ENCODE data around the gene FAM83G.
A peak's percentile ranks its signal among the peaks of the same experiment; 100 is the strongest.
"Not testable (repeated sequence)": the region's sequence is repeated elsewhere in the genome, so short reads cannot be mapped to it uniquely, and the experiment has no call there.

FAM83G gene

DNA sequence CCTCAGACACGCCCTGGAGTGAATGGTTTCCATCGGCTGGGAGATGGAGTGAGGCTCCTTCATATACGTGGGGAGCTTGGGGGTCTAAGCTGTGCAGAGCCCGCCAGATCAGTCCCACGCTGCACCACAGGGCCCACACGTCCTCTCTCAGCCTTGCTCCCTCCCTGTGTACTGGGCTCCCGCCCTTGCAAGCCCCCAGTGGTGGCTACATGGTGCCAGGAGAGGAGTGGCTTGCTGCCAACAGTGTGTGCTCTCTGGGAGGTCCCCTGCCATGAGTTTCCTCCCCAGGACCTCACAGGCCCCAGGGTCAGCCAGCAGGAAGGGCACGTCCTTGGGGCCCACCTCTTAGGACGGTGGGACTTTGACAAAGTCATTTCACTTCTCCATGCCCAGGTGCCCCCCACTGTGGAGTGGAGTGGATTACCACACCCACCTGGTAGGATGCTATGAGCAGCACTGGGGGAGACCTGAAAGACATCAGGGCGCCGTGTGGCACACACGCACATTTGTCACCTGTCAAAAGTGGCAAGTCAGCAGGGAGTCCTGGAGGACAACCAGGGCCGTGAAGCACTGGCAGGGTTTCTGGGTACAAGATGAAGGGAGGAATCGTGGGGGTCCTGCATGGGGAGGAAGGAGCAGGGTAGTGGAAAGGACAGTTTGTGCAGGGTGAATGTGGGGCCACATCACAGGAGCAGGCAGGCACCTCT is 38.9 kb downstream of the FAM83G start:
- DNase-seq, result no peak

DNA sequence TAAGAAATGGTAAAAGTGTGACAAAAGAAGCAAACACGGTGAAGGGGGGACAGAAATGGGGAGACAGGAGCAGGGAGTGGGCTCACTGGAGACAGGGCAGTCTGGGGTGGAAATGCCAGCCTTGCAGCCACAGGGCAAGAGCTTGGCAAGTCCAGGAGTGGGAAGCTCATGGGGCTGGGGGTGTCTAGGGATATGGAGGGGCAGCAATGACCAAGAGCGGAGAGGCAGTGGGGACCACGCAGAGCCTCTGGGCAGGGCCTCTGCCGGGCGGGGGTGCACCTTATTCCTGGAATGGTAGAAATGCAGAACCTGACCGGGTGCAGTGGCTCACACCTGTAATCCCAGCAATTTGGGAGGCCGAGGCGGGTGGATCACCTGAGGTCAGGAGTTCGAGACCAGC is 40.0 kb downstream of the FAM83G start:
- DNase-seq, result no peak

DNA sequence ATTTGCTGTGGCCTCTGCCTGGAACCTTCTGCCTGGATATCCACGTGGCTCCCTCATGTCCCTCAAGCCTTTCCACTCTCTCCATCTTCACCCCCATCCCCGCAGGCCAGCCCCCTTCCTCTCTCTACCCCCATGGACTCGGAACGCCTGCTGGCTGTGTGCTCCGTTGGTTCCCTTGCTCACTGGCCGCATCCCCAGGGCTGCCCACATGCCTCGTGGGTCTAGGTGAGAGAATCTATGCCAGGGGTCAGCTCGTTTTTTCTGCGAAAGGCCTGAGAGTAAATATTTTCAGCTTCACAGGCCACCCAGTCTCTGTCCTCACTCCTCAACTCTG is 40.6 kb downstream of the FAM83G start:
- DNase-seq, result no peak

DNA sequence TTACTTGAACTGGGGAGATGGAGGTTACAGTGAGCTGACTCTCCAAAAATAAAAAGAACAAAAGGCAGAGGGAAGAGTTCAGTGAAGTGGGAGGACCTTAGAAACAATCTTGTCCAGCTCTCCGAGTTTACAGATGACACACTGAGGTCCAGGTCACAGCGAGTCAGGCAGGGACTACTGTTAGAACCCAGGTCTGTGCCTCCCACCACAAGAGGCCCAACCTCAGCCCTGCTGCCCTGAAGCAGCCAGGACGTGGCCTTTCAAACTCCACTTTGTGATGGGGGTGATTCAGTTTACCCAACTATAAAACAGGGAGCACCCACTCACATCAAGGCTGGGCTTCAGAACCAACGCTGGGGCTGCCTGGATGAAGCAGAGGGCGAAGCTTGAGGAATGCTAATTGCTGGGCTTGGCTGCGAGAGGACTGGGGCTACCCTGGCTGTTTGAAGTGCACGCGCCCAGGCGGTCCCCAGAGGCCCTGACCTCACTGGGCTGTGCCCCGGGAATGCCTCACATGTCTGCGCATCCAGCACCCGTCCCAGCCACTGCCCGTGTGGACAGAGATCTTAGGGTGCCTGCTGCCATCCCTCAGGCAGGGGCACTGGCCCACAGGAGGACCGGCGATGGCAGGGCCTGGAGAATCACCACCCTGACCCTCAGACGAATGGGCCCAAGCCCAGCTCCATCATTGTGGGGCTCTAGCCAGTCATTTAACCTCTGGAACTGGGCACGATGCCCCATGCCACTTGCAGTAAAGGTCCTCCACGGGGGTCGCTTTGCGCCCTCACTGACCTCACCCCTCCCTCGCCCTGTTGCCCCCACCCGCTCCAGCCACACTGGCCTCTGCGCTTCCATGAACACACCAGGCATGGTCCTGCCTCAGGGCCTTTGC is 41.2 kb downstream of the FAM83G start:
- DNase-seq, result no peak

DNA sequence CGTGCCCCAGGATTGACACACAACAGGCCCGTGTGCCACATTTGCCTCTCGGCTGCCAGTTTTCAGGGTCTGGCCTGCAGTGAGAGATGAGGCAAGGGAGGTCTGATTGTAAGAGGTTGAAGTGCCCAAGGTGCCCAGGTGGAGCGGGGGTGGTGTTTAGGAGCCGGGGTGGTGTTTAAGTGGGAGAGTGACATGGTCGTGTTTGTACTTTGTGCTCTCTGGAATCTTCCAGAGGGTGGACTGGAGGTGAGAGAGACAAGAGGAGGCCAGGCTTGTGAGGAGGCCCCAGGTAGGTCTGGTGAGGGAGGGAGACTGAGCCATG is 42.1 kb downstream of the FAM83G start:
- no peak for DNase-seq

DNA sequence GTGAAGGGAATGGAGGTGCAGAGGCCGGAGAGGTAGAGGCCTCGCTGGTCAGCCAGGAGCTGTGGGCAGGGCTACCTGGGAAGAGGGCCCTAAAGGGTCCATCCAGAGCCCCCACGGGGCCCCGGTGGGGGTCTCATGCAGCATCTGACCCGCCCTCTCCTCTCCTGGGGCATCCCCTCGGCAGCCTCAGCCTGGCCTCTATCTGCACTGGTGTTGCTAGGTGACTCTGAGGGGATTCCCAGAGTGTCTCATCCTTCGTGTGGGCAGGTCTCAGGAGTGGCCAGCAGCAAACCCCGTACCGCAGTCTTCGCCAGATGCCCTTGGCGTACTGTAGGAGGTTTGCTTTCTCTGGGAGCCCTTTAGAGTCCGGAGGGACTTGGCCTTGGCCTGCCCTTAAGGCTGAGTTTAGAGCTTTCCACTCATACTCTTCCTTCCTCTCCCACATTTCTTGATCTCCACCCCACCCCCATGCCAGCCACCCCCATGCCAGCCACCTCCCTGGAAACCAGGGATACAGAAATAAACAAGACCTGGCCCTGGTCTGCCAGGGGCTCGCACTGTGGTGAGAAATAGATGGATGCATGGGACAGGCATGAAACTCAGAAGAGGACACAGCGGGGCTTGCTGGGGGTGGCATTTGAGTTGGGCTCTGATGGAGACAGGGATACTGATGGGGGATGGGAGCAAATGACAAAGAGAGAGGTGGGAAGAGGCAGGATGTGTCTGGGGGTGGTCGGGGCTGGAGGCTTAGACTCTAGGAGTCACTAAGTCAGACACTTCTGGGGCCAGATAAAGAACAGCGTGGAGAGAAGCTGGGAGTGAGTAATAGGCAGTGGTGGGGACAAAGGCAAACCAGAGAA is 42.7 kb downstream of the FAM83G start:
- no peak for DNase-seq

DNA sequence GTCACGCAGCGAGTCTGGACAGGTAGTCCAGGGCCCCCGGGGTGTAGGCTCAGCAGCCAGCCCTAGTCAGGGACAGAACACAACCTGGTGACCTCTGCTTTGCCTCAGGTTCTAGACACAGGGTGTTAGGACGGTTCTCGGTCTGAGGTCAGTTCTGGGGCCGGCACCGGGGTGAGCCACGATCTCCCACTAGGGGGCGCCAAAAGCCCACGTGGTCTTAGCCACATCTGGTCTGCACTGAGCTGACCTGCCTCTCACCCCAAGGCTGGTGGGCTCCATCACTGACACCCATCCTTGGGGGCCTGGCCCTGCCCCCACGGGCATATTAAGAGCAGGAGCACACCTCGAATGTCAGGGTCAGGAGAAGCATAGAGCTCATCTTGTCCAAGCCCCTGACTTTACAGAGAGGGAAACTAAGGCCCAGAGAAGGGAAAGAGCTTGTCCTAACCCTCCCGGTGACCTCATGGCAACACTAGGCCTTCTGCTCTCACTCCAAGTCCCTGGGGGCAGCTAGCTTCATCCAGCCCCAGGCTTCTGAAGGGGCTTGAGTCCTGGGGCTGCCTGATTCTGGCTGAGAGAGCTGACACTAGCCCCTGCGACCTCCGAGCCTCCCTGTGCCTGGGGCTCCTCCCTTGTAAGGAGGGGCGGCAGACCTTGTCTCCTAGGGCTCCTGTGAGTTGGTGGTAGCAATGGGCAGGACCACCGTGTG is 43.6 kb downstream of the FAM83G start:
- DNase-seq, result peak; percentile 85

DNA sequence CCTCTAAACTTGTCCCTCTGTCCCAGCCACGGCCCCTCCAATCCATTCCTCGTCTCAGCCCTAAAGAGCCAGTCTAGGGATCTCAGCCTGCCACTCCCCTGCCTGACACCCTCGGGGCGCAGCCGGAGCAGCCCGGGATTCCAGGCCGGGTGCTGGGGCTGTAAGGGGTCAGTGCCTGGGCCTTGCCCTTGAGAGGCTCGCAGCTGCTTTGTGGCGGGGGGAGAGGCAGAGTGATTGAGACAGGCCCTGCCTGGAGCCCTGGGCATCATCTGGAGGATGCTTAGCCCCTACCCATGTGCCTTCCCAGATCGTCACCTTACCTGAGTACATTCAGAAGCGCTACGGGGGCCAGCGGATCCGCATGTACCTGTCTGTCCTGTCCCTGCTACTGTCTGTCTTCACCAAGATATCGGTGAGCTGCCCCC is 44.3 kb downstream of the FAM83G start:
- DNase-seq, result no peak

DNA sequence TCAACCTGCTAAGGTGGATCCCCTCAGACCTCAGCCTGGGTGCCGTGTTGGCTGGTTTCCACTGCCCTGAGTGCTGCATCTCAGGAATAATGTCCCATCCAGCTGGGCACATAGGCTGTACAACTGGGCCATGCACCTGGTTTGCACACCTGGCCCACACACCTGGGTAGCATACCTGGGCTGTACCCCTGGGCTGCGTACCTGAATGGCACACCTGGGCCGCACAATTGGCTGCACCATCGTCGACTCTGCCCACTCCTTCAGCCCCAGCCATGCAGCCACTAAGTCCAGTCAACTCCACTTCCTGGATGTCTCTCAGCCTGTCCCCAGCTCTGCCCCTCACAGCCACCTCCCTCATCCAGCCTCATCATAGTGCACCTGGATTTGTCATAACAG is 44.7 kb downstream of the FAM83G start:
- DNase-seq, result no peak

DNA sequence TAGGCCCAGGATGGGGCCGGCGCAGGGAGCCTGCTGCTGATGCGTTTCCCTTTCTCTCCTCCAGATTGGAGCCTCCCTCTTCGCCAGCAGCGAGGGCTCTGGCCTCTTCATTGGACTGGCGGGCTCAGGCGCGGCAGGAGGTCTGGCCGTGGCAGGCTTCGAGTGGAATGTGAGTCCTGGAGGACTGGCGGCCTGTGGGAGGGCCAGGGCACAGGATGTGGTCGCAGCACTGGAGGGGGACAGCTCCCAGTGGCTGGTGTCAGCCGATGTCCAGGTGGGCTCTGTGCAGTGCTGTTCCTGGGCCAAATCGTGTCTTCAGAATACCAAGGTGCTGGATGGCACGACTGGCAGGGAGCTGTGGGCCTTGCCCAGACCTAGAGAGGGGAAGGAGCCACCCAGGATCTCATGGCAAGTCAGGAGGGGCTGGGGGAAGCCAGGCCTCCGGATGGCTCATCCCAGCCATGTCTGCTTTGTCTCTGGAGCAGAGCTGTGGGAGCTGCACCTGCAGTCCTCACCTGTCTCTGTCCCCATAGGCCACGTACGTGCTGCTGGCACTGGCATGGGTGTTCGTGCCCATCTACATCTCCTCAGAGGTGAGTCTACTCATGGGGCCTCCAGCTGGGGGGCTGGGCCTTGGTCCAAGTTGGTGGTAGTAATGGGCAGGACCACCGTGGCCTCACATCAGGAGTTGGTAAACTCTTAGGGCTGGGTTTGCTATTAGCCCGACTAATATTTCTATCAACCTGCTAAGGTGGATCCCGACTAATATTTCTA is 45.3 kb downstream of the FAM83G start:
- DNase-seq, result no peak

DNA sequence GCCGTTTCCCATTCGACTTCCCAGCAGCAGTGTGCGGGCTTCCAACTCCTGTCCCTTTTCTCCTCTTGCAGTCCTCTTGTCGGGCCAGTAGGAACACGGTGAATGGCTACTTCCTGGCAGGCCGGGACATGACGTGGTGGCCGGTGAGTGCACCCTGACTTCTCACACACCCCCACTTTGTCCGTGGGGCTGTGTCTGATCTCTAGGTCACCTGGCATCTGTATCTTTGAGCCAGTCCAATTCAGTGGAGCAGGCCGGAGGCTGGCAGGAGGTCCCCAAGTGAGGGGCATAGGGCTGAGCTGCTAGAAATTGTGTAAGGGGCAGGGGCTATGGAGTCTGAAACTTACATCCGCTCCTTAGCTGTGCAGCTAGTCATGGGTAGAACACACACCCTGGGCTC is 46.0 kb downstream of the FAM83G start:
- DNase-seq, result no peak

DNA sequence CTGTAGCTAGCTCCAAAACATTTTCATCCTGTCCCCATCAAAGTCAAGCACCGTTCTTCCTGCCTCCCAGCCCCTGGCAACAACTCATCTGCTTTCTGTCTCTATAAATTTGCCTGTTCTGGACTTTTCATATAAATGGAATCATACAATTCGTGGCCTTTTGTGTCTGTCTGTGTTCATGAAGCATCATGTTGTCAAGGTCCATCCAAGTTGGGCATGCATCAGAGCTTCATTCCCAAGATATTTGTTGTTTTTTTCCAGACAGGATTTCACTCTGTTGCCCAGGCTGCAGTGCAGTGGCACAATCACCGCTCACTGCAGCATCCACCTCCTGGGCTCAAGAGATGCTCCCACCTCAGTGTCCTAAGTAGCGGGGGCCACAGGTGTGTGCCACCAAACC is 46.7 kb downstream of the FAM83G start:
- DNase-seq, result no peak

DNA sequence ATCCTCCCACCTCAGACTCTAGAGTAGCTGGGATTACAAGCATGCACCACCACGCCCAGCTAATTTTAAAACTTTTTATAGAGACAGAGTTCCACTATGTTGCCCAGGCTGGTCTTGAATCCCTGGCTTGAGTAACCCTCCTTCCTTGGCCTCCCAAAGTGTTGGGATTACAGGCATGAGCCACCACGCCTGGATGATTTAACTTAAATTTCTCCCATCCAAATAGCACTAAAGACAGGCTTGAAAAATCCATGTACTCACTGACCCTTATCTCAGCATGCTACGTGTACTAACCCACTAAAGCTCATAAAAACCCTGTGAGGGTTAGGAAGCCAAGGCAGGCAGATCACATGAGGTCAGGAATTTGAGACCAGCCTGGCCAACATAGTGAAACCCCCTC is 48.0 kb downstream of the FAM83G start:
- DNase-seq, result no peak

DNA sequence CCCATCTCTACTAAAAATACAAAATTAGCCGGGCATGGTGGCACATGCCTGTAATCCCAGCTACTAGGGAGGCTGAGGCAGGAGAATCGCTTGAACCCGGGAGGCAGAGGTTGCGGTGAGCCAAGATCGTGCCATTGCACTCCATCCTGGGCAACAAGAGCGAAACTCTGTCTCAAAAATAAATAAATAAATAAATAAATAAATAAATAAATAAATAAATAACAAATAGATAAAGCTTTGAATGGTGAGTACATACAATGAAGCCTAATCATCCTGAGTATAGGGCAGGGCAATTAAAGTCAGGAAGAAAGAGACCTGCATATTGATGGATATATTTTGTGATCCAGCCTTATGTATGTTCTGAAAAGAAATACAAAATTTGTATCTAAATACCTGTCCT is 48.5 kb downstream of the FAM83G start:
- DNase-seq, result not testable (repeated sequence)

DNA sequence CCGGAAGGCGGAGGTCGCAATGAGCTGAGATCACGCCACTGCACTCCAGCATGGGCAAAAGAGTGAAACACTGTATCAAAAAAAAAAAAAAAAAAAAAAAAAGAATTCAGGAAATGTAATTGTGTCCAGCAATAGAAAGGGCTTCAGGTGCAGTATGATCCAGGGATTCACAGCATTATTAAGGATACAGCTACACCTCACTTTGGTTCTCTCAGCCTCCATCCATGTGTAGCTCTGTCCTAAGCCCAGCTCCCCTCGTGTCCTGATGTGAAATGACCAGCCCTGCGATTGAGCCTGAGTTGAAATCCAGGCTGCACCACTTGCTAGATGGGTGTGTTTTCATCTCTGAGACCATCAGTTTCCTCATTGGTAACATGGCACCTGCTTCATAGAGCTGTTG is 49.6 kb downstream of the FAM83G start:
- no peak for DNase-seq

DNA sequence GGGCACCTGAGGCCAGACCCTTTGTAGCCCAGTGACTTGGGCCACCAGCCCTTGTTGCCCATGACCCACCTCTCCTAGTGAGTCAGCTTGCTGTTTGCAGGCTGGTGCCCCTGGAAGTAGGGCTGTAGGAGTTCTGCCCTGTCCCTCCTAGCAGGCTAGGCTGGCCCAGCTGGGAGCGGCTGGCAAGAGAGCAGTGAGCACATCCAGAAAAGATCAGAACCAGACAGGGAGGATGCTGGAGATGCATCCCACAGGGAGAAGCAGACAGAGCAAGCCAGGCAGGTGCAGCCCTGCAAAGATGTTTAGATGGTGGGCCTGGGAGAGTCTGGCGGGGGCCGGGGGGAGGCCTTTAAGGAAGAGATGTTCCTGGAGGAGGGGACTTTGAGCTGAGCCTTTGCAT is 50.2 kb downstream of the FAM83G start:
- DNase-seq, result no peak

DNA sequence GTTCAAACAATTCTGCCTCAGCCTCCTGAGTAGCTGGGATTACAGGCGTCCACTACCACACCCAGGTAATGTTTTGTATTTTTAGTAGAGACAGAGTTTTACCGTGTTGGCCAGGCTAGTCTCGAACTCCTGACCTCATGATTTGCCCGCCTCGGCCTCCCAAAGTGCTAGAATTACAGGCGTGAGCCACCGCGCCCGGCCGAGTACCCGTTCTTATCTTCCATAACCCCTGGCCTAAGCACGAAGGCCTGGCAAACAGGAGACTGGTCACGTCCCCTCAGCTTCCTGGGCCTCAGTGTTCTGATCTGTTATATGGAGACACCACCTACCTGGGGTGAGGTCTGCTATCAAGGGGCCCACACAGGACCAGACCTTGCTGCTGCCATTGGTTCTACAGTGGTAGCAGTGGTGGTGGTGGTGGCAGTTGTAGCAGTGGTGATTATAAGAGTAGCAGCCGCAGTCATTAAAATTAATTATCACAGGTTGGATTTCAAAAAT is 51.3 kb downstream of the FAM83G start:
- DNase-seq, result no peak

DNA sequence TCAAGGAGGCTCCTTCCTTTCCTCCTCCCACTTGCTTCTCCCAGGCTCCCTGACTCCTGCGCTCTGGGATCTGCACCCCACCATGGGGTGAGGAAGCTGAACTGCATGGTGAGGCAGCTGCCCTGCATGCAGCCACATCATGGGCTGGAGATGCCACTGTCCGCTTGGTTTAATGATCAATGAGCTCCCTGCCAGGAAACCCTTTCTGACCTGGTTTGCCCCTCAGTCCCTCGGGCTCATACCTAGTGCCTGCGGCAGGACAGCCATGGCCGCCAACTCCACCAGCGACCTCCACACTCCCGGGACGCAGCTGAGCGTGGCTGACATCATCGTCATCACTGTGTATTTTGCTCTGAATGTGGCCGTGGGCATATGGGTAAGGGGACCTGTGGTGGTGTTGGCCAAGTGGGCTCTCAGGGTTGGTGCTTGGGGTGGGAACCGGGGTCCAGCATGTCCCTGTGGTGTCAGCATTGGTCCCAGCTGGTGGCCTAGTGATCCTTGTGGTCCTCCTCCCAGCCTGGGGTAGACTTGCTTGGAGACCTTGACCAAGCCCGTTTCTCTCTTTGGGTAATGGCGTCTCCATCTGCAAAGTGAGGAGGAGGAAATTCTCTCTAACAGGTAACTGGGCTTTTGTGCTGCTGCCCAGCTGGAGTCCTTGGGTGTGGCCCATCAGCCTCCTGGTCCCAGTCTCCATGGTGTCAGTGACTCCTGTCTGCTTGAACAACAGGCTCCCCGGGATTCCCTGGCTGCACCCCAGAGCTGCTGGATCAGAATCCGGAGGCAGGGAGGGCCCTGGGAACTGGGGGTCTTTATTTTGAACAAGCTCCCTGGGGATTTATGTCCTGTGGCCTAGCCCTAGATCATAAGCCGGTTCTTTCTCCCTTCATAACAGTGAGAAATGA is 52.4 kb downstream of the FAM83G start, which contains the start of gene SLC5A10:
Gene SLC5A10 (plus strand): TSS at position 225 of the 902 bp plus-strand sequence. CDS start 41 bp downstream, at position 266.
- DNase-seq, result no peak

DNA sequence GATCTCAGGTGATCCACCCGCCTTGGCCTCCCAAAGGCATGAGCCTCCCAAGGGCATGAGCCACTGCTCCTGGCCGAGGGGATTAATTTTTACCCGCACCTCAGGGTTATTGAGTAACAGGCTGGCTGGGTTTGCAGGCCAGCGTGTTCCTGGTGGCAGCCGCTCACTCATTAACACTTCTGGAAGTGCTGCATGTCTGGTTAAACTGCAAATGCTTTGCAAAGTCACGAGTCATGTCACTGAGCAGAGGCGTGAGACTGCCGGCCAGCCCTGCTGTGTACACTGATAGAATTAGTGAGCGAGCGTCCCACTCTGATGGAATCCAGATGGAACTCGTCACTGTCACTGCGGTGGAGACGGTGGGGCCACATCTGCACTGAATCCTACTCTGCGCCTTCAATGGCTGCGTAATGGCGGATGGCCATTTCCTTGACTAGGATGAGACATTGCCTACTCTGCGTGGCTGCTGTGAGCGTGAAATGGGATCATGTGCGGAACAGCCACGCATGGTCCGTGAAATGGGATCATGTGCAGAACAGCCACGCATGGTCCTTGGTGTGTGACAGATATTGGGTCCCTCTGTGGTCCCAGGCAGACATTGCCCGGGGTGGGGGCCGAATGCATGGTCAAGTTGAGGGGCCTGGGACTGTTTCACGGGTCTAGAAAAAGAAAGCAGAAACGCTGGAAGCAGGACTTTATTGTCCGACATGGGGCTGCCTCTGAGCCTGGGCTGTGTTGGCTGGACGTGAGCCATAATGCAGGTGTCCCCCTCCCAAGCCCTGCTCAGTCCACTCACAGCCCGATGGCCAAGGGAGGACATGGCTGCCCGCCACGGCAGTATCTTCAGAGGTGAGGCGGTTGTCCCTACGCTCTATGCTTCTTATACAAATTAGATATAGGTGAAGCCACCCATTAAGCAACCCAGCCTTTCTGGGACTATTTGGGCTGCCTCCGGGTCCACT is 53.3 kb downstream of the FAM83G start:
- DNase-seq, result no peak

DNA sequence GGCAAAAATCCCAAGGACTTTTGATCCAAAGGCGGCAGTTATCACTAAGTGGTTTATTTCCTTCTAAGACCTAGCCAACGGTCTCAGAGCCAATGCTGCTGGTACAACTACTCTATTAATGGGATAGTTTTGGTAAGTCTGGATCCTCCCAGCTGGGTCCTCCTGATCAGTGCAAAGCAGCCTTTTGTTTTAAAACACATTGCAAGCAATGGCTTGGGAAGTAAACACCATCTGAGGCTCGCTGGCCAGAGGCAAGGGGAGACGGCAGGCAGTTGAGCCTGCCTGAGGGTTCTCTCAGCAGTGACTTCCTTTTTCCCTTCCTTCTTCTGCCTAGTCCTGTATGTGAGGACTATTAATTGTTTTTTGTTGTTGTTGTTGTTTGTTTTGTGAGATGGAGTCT is 54.2 kb downstream of the FAM83G start:
- no peak for DNase-seq
